Breast epithelium (tissue), 4 donors: ENCODE measurements around the gene GTPBP8. TPM values are rescaled to one million over a fixed set of nuclear protein-coding genes. Genes with fewer than 3 reads are reported as not detected.

Experiments used
- DNase-seq, 2 donors: peaks; one replicate each; pipeline ENCODE4 v3.0.0-alpha.2; 2019; ENCODE audit warnings: low spot score in 2 of 2
- H3K27ac ChIP-seq, 2 donors: fragments of 200-600 bp; sonication (generic) in 1 of 2; one replicate each; pipeline ENCODE4 v1.5.1; 2016 to 2019; ENCODE audit warnings: mild to moderate bottlenecking in 1 of 2
- H3K27me3 ChIP-seq, 2 donors: fragments of 200-600 bp; sonication (generic) in 1 of 2; one replicate each; pipeline versions ENCODE4 v1.5.1 to v1.6.0; 2017 to 2019; ENCODE audit warnings: control low read depth in 1 of 2, mild to moderate bottlenecking in 1 of 2
- H3K36me3 ChIP-seq: fragments of 200-600 bp; one replicate; pipeline ENCODE4 v1.5.1; 2019
- H3K4me1 ChIP-seq, 2 donors: fragments of 200-600 bp; sonication (generic); one replicate each; pipeline ENCODE4 v1.5.1; 2016 to 2019; ENCODE audit warnings: control low read depth in 1 of 2
- H3K4me3 ChIP-seq, 3 donors: fragments of 200-600 bp; sonication (generic); 1 replicate in 2 of 3; 2 replicates in 1 of 3; pipeline ENCODE4 v1.5.1; 2016 to 2019; ENCODE audit warnings: mild to moderate bottlenecking in 3 of 3, moderate library complexity in 2 of 3
- H3K9me3 ChIP-seq, 2 donors: fragments of 200-600 bp; sonication (generic) in 1 of 2; one replicate each; pipeline ENCODE4 v1.5.1; 2016 to 2019; ENCODE audit warnings: control low read depth in 1 of 2
- CTCF ChIP-seq, 3 donors: fragments of 450-650 bp; IDR thresholded peaks; one replicate each; pipeline ENCODE4 v1.5.1; 2016 to 2017; ENCODE audit warnings: antibody characterized with exemption in 3 of 3, mild to moderate bottlenecking in 3 of 3, moderate library complexity in 3 of 3
- POLR2A ChIP-seq: fragments of 450-650 bp; IDR thresholded peaks from one replicate; pipeline ENCODE4 v1.6.1; 2016; ENCODE audit warnings: antibody characterized with exemption, mild to moderate bottlenecking, moderate library complexity
- POLR2AphosphoS5 ChIP-seq, 3 donors: sonication (generic); formaldehyde crosslinking; IDR thresholded peaks; one replicate each; pipeline ENCODE4 v1.6.1; 2017; ENCODE audit warnings: antibody characterized with exemption in 3 of 3
- intact Hi-C: fragments of 100-400 bp; cut with DNase I; formaldehyde crosslinking; loops from one replicate; pipeline ENCODE4 v1.15.1; 2023; ENCODE audit warnings: low total_unique reads
- total RNA-seq, 3 donors: library from RNA; depleted of rRNA; stranded (reverse); fragments of >200 nt; gene quantifications; one replicate each; pipeline ENCODE4 v1.1.0, GENCODE V29; 2016

Gene GTPBP8
- total RNA-seq, 3 donors from 2014 or later, result 23.4 to 32.8 (median 24.2) TPM

DNA sequence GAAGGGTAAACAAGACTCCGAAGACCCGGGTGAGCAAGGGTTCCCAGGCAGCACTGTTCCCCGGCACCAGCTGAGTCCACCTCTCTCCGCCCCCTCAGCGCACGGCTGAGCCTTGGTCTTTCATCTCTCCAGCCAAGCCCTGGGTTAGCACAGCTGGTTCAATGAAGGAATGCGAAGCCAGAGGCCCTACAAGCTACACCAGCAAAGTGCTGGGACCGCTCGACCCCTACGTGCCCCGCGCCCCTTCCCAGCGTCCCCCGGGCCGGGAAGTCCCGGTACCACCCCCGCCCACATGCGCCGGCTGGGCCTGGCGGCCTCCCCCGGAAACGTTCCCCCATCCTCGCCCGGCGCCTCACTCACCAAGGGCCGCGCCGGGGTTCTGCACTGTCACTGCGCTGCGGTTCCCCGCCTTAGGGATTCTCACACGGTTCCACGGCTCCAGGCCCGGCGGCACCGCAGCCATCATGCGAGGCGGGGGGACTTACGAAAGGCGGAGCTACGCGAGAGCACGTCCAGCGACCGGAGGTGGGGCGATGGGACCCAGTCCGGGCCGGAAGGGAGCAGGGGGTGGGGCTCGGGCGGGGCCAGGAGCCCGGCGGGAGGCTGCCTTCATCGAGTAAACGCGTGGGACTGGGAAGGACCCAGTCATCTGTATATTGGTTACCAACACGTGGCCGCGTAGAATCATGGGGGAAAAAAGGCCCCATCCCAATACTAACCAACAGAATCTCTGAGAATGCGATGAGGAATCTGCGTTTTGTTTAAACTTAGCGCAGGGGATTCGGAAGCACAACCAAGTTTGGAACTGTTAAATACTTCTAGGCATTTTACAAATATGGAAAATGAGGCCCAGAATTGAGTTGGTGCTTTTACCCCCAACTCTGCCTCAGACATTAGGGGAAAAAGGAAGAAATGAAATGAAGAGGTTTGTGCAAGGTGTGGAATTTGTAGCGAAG, 28.7 kb downstream of the GTPBP8 start:
- intact Hi-C loops, result no loop called here
- H3K36me3 ChIP-seq, result no peaks in the 10 kb centered on the region
- H3K27me3 ChIP-seq, result no peaks in the 10 kb centered on the region
- peak overlapping the region; percentile 90 to 98 for H3K27ac ChIP-seq
- peak overlapping the region; percentile 64 to 99 (median 78) for H3K4me3 ChIP-seq
- DNase-seq, result peak; percentile 82 to 88
- H3K9me3 ChIP-seq, result no peaks in the 10 kb centered on the region
- H3K4me1 ChIP-seq, result no peaks in the 10 kb centered on the region
- no peak for TF ChIP-seq CTCF (IDR thresholded peaks at IDR 0.05)
- TF ChIP-seq POLR2AphosphoS5 (IDR thresholded peaks at IDR 0.05), result peak; percentile 67 to 77 (median 71)
- peak; percentile 31 for TF ChIP-seq POLR2A

DNA sequence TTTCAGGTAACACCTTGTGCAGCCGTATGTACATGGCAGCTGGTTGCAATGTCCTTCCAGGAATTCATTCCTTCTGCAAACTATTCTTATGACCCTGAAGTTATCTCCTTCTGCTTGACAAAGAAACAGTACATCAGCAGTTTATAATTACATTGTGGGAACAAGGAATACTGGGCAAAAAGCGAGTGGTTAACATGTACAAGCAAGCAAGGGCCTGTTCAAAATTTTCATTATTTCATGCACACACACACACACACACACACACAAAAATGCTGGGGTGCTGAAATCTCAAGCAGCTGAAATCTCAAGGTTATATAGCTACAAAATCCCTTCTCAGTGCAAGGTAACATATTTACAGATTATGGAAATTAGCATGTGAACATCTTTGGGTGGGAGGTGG, 30.7 kb downstream of the GTPBP8 start:
- no peak for TF ChIP-seq CTCF (IDR thresholded peaks at IDR 0.05)
- TF ChIP-seq POLR2AphosphoS5 (IDR thresholded peaks at IDR 0.05), result no peak
- no peak for TF ChIP-seq POLR2A
- H3K27ac ChIP-seq, result no peak overlapping the region
- no peaks in the 10 kb centered on the region for H3K36me3 ChIP-seq
- no peaks in the 10 kb centered on the region for H3K4me1 ChIP-seq
- no peaks in the 10 kb centered on the region for H3K9me3 ChIP-seq
- intact Hi-C loops, result no loop called here
- H3K27me3 ChIP-seq, result no peaks in the 10 kb centered on the region
- no peak for DNase-seq
- no peak overlapping the region for H3K4me3 ChIP-seq

DNA sequence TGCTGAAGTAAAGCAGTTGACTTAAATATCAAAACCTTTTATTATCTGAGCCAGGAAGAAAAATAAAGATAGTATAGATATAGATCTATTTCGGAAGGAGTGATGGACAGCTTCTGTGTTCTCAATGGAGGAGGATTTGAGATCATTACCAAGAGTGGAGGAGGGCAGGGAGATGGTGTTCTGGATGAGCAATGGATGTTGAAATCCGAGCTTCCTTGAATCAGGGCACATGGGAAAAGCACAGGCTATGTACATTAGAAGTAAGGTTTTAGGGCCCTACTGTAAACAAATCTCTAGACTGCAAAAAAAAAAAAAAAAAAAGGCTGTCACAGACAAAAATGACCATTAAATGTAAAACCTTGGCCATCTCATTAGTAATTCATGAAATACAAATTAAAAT, 43.2 kb downstream of the GTPBP8 start:
- intact Hi-C loops, result no loop called here
- no peaks in the 10 kb centered on the region for H3K27me3 ChIP-seq
- H3K9me3 ChIP-seq, result no peaks in the 10 kb centered on the region
- no peak for TF ChIP-seq CTCF (IDR thresholded peaks at IDR 0.05)
- H3K36me3 ChIP-seq, result no peaks in the 10 kb centered on the region
- no peaks in the 10 kb centered on the region for H3K4me1 ChIP-seq
- no peak overlapping the region for H3K4me3 ChIP-seq
- no peak overlapping the region for H3K27ac ChIP-seq
- DNase-seq, result no peak

DNA sequence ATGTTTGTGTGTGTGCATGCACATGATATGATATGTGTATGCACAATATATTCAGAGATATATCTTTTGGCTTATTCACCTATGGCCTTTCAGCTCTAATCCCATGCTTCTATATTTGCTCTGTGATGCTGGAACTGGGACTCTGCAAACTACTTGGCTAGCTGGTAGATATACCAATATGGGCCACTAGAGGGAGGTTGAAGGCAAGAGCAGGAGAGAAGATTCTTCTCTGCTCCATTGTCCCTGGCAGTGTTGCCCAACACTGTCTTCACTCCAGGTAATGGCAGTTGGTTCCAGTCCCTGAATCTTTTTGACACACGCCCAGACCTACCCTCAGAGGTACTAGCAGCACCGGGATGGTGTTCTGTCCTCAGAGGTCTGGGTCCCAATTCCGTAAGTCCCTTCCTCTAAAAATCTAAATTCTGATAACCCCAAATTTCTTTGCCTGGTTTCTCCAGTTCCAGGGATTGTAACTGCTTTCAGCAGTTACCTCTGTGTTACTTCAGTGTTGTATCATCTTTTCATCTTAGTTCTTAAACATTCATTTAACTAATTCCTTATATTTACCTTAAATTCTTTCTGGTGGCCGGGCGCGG, 44.7 kb downstream of the GTPBP8 start:
- no peaks in the 10 kb centered on the region for H3K9me3 ChIP-seq
- no peaks in the 10 kb centered on the region for H3K36me3 ChIP-seq
- DNase-seq, result no peak
- H3K4me1 ChIP-seq, result no peaks in the 10 kb centered on the region
- intact Hi-C loops, result no loop called here
- TF ChIP-seq CTCF (IDR thresholded peaks at IDR 0.05), result peak; percentile 55 to 72 (median 67)
- TF ChIP-seq POLR2AphosphoS5 (IDR thresholded peaks at IDR 0.05), result no peak
- H3K27me3 ChIP-seq, result no peaks in the 10 kb centered on the region
- H3K4me3 ChIP-seq, result no peak overlapping the region
- H3K27ac ChIP-seq, result no peak overlapping the region

GRCh38 chr3:113038328-113038727, 47.5 kb downstream of the GTPBP8 start:
- Histone ChIP-seq H3K4me3 (no peak overlapping the region), H3K36me3 (no peaks in the 10 kb centered on the region), H3K9me3 (no peaks in the 10 kb centered on the region), H3K4me1 (no peaks in the 10 kb centered on the region), H3K27ac (no peak overlapping the region), H3K27me3 (no peaks in the 10 kb centered on the region)
- intact Hi-C loops, result no loop called here
- TF ChIP-seq POLR2AphosphoS5 (IDR thresholded peaks at IDR 0.05), result no peak
- TF ChIP-seq CTCF (IDR thresholded peaks at IDR 0.05), result no peak
- TF ChIP-seq POLR2A, result no peak
- DNase-seq, result no peak
